ENCODE results near the gene KCNJ16. TPM values are rescaled to one million over a fixed set of nuclear protein-coding genes. Genes with fewer than 3 reads are reported as not detected.

Gene KCNJ16
- total and polyA plus RNA-seq, 9 of the 15 experiments (the other 6 are each of a cell fraction or from before 2014, with no cell fraction given), result 0.01 to 0.75 (median 0.07) TPM; not detected in 4

GRCh38 chr17:70128727-70129238 is 53.8 kb downstream of the KCNJ16 start (continued):
- TF ChIP-seq AFF4 (CRISPR knock-in tag; IDR thresholded peaks at IDR 0.05) (peak; percentile 86; the same call in 1 of the 2 replicates), ZNF133 (CRISPR knock-in tag; IDR thresholded peaks at IDR 0.05) (no peak), NFRKB (IDR thresholded peaks at IDR 0.05; ENCODE audit: low read depth) (peak; percentile 26; the same call in 1 of the 2 replicates), LCOR (CRISPR knock-in tag; IDR thresholded peaks at IDR 0.05) (peak; percentile 40; the same call in 1 of the 2 replicates), STAT6 (CRISPR knock-in tag; IDR thresholded peaks at IDR 0.05) (no peak), FOXO4 (CRISPR knock-in tag; IDR thresholded peaks at IDR 0.05) (no peak), TCF3 (CRISPR knock-in tag; IDR thresholded peaks at IDR 0.05) (peak; percentile 38; the same call in 1 of the 2 replicates), FOXP4 (CRISPR knock-in tag; IDR thresholded peaks at IDR 0.05; ENCODE audit: borderline replicate concordance) (no peak), GATAD2B (IDR thresholded peaks at IDR 0.05; ENCODE audit: borderline replicate concordance) (no peak), PKNOX1 (IDR thresholded peaks at IDR 0.05) (peak; percentile 16; the same call in 1 of the 2 replicates), ZNF655 (CRISPR knock-in tag; IDR thresholded peaks at IDR 0.05) (no peak), GABPA (tag; conservative IDR thresholded peaks at IDR 0.05; ENCODE audit: low read depth) (peak; percentile 96), ZNF197 (CRISPR knock-in tag; IDR thresholded peaks at IDR 0.05; ENCODE audit: low read depth) (no peak)
